Stimulated activated CD4-positive, alpha-beta T cell treated with anti-CD3 and anti-CD28 coated beads, Interleukin-1b, Interleukin-23, amount 100 ng/mL, for 4 hours (primary cell): ENCODE measurements around the gene IZUMO4.
"Not testable (repeated sequence)": the region's sequence is repeated elsewhere in the genome, so short reads cannot be mapped to it uniquely, and the experiment has no call there.

Source experiments
- DNase-seq, 2 donors: peaks; one replicate each; pipeline ENCODE4 v3.0.0-alpha.2; 2020; ENCODE audit warnings: low read depth in 2 of 2

Gene IZUMO4

GRCh38 chr19:2123682-2124387 is 27.1 kb downstream of the IZUMO4 start:
- no peak for DNase-seq

GRCh38 chr19:2126879-2127518 is 30.3 kb downstream of the IZUMO4 start:
- no peak for DNase-seq

- no peak for DNase-seq
Measured at GRCh38 chr19:2127758-2128157, 31.0 kb downstream of the IZUMO4 start.

GRCh38 chr19:2128252-2128651 is 31.5 kb downstream of the IZUMO4 start:
- not testable (repeated sequence) for DNase-seq

- no peak for DNase-seq
Measured at GRCh38 chr19:2129022-2129421, 32.3 kb downstream of the IZUMO4 start.

GRCh38 chr19:2129486-2129885 is 32.8 kb downstream of the IZUMO4 start:
- DNase-seq, result no peak

- no peak for DNase-seq
Measured at GRCh38 chr19:2129892-2130770, 33.4 kb downstream of the IZUMO4 start.

GRCh38 chr19:2131012-2131975 is 34.6 kb downstream of the IZUMO4 start:
- DNase-seq, result not testable (repeated sequence)

- DNase-seq, result no peak
Measured at GRCh38 chr19:2132191-2132590, 35.5 kb downstream of the IZUMO4 start.

- DNase-seq, result no peak
Measured at GRCh38 chr19:2132731-2133490, 36.2 kb downstream of the IZUMO4 start.

GRCh38 chr19:2135474-2136402 is 39.0 kb downstream of the IZUMO4 start:
- DNase-seq, result no peak

- DNase-seq, result no peak
Measured at GRCh38 chr19:2136796-2137195, 40.1 kb downstream of the IZUMO4 start.

- no peak for DNase-seq
Measured at GRCh38 chr19:2138061-2138728, 41.5 kb downstream of the IZUMO4 start.

- DNase-seq, result no peak
Measured at GRCh38 chr19:2139385-2140137, 42.8 kb downstream of the IZUMO4 start.

- no peak for DNase-seq
Measured at GRCh38 chr19:2140138-2140569, 43.4 kb downstream of the IZUMO4 start.

- DNase-seq, result no peak
Measured at GRCh38 chr19:2142173-2142829, 45.6 kb downstream of the IZUMO4 start.

- DNase-seq, result no peak
Measured at GRCh38 chr19:2144190-2144589, 47.5 kb downstream of the IZUMO4 start.

GRCh38 chr19:2145831-2146241 is 49.1 kb downstream of the IZUMO4 start:
- DNase-seq, result no peak
